RWPE1 (cell line): ENCODE results near the gene QRSL1.
A peak's percentile ranks its signal among the peaks of the same experiment; 100 is the strongest.

ENCODE experiments used
- CTCF ChIA-PET: fragments of 350-600 bp; sonication (Branson Sonifier 250); formaldehyde crosslinking; extraction: SDS; loops from one replicate; lab custom pipeline; 2021; lab: Yijun Ruan, JAX
- POLR2A ChIA-PET: fragments of 400-600 bp; formaldehyde crosslinking; extraction: SDS; loops from one replicate; lab custom pipeline; 2020; ENCODE audit warnings: antibody characterized with exemption; ENCODE audit not compliant: low non-redundant PET; lab: Yijun Ruan, JAX
- DNase-seq: peaks from one replicate; pipeline ENCODE4 v3.0.0; 2012; ENCODE audit warnings: low spot score
- H3K27ac ChIP-seq: fragments of 450-650 bp; 2 replicates; pipeline ENCODE4 v1.5.1; 2017
- CTCF ChIP-seq: fragments of 450-650 bp; conservative IDR thresholded peaks from 2 replicates; pipeline ENCODE4 v1.5.1; 2017; ENCODE audit warnings: low read depth, mild to moderate bottlenecking

Gene QRSL1

GRCh38 chr6:106600329-106600728, 29.0 kb upstream of the QRSL1 start:
- ChIA-PET POLR2A (no interaction called here), CTCF (no interaction called here)
- no peak for DNase-seq
- no peak overlapping the region for H3K27ac ChIP-seq
- TF ChIP-seq CTCF = no peak

GRCh38 chr6:106608080-106608668, 21.2 kb upstream of the QRSL1 start:
- POLR2A ChIA-PET = no interaction called here
- no peak overlapping the region for H3K27ac ChIP-seq
- DNase-seq = peak; percentile 41
- peak; percentile 42 for TF ChIP-seq CTCF
- CTCF ChIA-PET = interaction anchor here (0.6 to 3.3 kb wide), 5 partner anchors 70 to 371 kb away, joined by 3 to 22 read pairs (median 3); no protein-coding TSS in a partner anchor

GRCh38 chr6:106609699-106610098, 19.7 kb upstream of the QRSL1 start:
- H3K27ac ChIP-seq = no peak overlapping the region
- CTCF ChIA-PET = interaction anchor here (0.6 to 3.3 kb wide), 9 partner anchors 24 to 370 kb away, joined by 3 to 22 read pairs (median 3); no protein-coding TSS in a partner anchor
- no peak for DNase-seq

GRCh38 chr6:106611030-106611429, 18.3 kb upstream of the QRSL1 start:
- no peak for DNase-seq
- no peak for TF ChIP-seq CTCF
- CTCF ChIA-PET = interaction anchor here (0.8 to 3.3 kb wide), 2 partner anchors 368 to 1282 kb away, joined by 3 to 22 read pairs; no protein-coding TSS in a partner anchor
- no peak overlapping the region for H3K27ac ChIP-seq
- POLR2A ChIA-PET = no interaction called here

More at GRCh38 chr6:106609699-106610098, 19.7 kb upstream of the QRSL1 start:
- POLR2A ChIA-PET = no interaction called here
- peak; percentile 43 for TF ChIP-seq CTCF

- TF ChIP-seq CTCF = no peak
- H3K27ac ChIP-seq = no peak overlapping the region
- no peak for DNase-seq
- CTCF ChIA-PET = interaction anchor here (1.3 kb wide), 1 partner anchor 366 kb away, joined by 3 read pairs; no protein-coding TSS in a partner anchor
- POLR2A ChIA-PET = no interaction called here
Measured at GRCh38 chr6:106612671-106613416, 16.5 kb upstream of the QRSL1 start.

GRCh38 chr6:106613590-106613989, 15.8 kb upstream of the QRSL1 start:
- ChIA-PET CTCF (interaction anchor here (1.3 kb wide), 1 partner anchor 366 kb away, joined by 3 read pairs; no protein-coding TSS in a partner anchor), POLR2A (no interaction called here)
- no peak for TF ChIP-seq CTCF

More at GRCh38 chr6:106613590-106613989, 15.8 kb upstream of the QRSL1 start:
- no peak for DNase-seq
- no peak overlapping the region for H3K27ac ChIP-seq
